NCI-H2196 (cell line): ENCODE data around the gene SLC25A26.

Experiments
- DNase-seq: peaks from one replicate; lab custom pipeline; 2025; ENCODE audit not compliant: unreplicated experiment; lab: John Stamatoyannopoulos, UW

The SLC25A26 gene, protein sequence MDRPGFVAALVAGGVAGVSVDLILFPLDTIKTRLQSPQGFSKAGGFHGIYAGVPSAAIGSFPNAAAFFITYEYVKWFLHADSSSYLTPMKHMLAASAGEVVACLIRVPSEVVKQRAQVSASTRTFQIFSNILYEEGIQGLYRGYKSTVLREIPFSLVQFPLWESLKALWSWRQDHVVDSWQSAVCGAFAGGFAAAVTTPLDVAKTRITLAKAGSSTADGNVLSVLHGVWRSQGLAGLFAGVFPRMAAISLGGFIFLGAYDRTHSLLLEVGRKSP

DNA sequence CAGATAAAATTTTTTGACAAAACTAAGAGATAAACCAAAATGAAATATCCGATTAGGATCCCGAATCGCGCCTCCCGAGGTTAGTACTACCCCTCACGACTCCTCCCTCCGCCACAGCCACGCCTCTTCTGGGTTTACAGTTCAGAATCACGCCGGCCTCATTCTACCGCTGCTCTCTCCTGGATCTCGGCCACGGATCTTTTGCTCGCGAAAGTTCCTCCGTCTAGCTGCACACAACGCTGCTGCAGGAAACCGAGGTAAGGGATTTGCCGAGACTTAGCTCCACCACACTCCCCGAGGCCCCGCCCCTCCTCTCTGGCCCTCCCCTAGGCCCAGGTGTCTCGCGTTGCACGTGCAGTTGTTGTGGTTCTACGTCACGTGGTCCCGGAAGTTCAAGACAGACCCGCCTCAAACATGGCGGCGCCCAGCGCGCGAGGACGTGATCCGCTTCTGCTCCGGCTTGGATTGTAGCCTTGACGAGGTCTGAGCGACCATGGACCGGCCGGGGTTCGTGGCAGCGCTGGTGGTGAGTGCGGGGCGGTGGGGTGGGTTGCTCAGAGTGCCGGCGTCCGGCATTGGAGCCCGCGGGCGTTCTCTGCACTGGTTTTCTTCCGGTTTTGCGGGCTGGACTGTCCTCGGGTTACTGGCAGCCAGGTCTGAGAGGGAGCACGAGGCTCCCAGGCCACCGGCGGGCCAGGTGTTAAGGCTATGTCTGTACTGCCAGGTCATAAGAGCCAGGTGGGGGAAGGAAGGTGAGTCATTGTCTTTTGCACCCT lies at the start of gene SLC25A26:
TSS of gene SLC25A26 (plus strand) at position 400 of the 776 bp plus-strand sequence. CDS start at position 494, 94 bp downstream.
- DNase-seq = peak; percentile 85

DNA sequence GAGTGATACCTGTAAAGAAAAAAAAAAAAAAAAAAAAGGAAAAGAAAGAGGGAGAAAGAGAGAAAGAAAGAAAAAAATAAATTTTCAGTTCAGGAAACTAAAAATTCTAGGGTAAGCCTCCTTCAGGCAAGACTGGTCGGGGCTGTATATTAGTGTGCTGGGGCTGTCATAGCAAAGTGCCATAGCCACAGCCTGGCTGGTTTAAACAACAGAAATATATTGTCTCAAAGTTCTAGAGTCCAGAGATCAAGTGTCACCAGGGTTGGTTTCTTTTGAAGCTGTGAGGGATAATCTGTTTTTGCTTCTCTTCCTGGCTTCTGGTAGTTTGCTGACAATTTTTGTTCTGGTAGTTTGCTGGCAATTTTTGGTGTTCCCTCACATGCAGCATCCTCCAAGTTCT lies 48.4 kb upstream of the SLC25A26 start:
- DNase-seq = no peak

DNA sequence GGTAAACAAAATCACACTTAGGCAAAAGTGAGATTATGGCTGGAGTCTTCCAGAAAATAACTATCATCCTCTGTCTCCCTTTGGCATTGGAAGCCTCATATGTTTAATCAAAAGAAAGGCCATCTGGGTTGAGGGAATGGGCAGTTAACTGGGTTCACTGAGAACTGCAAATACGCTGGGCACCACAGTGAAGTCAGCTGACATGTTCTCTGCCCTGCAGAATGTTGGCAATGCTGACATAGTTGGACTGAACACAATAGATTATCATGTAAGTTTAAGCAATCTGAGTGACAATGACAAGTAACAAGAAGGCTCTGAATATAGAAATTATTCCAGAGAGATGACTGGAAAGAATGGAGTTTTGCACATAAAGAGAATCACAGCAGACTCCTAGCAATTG lies 43.8 kb upstream of the SLC25A26 start:
- no peak for DNase-seq

DNA sequence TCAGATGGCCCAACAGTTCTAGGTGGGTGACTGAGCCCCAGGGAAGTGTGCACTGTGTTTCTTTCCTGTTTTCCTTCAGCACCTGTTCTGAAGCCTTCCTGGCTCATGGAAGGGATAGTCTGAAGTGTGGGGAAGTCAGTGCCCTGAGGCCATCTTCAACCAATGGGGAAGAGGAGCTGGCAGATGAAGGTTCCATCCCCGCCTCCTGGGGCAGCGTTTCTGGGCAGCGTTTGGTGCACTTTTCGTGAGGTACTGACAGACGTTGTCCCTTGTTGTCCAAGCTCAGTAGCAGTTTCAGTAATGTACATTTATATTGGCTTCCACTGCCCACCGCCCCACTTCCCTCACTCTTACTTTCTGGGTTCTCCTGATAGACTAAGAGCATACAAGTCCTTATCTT lies 42.6 kb upstream of the SLC25A26 start:
- no peak for DNase-seq

GRCh38 chr3:66179793-66180192 lies 41.0 kb upstream of the SLC25A26 start:
- no peak for DNase-seq

DNA sequence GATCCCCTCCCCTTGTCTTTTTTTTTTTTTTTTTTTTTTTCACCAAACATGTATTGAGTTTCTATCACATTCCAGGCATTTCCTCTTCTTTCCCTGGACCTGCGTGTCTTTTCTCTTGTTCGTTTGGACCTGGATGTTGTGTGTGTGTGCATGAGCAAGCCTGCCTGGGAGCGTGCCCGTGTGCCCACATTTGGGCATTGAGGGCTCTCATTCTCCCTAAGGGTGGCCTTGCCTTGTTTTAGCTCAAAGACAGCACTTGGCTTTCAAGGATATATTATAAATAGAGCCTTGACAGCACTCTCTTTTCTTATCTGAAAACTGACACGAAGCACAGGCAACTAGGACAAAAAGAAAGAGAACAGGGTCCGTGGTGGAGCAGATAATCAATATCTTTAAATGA lies 39.0 kb upstream of the SLC25A26 start:
- DNase-seq = no peak

DNA sequence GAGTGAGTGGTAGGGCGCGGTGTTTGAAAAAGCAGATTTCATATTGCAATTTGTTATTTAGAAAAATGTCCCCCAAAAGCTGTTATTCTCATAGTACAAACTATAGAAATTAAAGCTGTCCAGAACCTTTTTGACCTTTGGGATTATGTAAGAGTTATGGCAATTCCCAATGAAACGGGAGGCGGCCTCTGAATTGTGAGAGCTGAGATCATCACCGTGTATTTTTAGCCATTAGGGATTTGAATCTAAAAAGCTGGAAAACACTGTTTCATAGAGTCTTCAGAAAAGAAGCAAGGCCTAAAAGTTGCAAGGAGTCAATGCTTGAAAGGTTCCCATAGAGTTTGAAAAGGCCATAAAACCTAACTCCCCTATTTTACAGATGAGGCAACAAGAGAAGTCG lies 38.6 kb upstream of the SLC25A26 start:
- DNase-seq = no peak

- DNase-seq = no peak
These were observed 34.3 kb upstream of the SLC25A26 start for GRCh38 chr3:66186545-66186944.

DNA sequence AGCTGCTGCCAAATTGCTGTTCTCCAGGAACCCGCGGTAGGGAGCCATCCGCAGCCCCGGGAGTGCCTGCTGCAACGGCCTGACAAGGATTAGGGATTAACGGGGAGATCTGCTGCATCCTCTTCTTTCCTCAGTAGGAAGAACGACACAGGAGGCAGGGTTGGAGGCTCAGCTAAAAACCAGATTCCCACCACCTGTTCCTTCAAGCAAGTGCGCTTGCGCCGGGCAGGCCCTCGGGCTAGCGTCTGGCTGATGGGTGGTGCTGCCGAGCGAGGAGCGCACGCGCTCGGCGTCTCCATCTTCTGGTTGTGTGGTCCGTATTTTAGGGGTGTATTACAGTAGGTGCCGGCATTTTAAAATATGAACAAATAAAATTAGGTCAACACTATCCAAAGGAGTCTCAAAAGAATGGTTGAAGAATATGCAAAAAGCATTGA lies 25.4 kb upstream of the SLC25A26 start:
- DNase-seq = peak; percentile 54

DNA sequence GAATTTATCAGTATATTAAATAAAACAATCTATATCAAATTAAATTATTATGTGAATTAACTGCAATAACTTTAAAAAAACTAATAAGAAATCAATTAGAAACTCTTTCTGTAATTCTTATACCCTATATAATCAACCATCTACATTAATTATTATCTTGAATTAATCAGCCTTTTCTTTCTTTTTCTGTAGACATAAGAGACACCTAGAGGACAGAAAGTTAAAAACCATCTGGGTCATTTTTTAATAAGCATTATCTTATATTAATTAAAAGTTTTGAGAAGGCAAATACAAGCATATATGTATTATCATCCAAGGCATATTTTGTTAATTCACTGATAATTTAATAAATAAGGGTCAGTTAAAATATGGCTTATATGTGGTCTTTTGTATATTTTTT lies 24.2 kb upstream of the SLC25A26 start:
- DNase-seq = peak; percentile 1

DNA sequence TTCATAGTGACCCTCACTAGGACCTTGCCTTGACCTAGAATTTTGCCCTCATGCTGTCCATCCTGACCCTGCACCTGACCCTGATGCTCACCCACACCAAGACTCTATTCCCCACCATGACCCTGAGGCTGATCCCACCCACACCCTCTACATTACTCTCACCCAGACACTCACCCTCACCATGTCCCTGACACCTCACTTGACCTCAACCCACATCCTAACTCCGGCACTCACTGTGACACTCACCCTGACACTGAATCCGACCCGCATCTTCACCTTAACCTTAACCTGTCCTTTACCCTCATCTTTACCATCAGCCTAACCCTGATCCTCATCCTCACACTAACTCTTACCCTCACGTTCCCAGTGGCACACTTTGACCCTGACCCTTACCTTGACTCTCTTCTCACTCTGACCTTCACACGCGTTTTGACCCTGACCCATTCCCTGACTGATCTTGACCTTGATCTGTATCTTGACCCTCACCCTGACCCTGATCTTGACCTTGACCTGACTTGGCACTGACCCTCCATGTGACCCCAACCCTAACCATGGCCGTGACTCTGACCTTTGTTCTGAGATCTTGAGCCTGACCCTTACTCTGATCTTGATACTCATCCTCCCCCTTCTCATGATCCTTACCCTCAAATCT lies 22.2 kb upstream of the SLC25A26 start:
- no peak for DNase-seq

- no peak for DNase-seq
These were observed 21.7 kb upstream of the SLC25A26 start for GRCh38 chr3:66199089-66199473.

- no peak for DNase-seq
These were observed 20.7 kb upstream of the SLC25A26 start for GRCh38 chr3:66200147-66200546.

- DNase-seq = no peak
These were observed 20.0 kb upstream of the SLC25A26 start for GRCh38 chr3:66200786-66201185.

GRCh38 chr3:66203275-66203674 lies 17.5 kb upstream of the SLC25A26 start:
- no peak for DNase-seq

GRCh38 chr3:66206806-66207205 lies 14.0 kb upstream of the SLC25A26 start:
- no peak for DNase-seq

GRCh38 chr3:66208189-66208588 lies 12.6 kb upstream of the SLC25A26 start:
- no peak for DNase-seq

- no peak for DNase-seq
These were observed 10.0 kb upstream of the SLC25A26 start for GRCh38 chr3:66210687-66211295.

DNA sequence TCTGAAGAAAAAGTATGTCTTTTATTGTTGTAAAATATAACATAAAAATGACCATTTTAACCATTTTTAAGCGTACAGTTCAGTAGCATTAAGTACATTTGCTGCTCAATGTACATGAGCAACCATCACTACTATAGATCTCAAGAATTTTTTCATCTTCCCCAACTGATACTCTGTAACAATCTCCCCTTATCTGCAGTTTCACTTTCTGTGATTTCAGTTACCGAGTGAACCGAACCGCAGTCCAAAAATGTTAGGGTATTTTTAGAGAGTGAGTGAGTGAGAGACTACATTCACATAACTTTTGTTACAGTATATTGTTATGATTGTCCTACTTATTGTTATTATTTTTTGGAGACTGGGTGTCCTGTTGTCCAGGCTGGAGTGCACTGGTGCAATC lies 9.0 kb upstream of the SLC25A26 start:
- no peak for DNase-seq

DNA sequence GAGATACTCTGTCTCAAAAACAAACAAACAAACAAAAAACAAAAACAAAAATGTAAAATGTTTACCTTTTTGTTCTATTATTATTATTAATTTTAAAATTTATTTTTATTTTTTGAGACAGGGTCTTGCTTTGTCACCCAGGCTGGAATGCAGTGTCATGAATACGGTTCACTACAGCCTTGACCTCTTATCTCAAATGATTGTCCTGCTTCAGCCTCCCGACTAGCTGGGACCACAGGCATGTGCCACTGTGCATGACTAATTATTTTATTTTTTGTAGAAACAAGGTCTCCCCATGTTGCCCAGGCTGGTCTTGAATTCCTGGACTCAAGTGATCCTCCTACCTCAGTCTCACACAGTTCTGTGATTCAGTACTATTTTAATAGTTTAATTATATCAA lies 5.7 kb upstream of the SLC25A26 start:
- DNase-seq = no peak

DNA sequence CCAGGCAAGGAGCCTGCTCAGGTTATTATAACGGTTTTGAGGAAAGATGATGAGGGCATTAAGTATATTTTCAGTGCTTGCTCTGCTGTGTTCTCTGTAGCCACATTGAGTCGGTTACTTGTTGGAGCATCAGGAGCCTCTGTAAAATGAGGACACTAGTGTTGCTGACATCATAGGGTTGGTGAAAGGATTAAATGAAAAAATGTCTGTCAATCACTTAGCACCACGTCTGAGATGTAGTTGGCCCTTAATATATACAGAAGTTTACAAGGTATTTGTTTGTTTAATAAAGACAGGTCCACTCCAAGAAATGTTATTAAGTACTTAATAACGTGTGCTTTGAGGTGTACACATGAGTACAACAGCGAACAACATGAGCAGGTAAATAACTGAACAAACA lies 735 bp upstream of the SLC25A26 start:
- no peak for DNase-seq

DNA sequence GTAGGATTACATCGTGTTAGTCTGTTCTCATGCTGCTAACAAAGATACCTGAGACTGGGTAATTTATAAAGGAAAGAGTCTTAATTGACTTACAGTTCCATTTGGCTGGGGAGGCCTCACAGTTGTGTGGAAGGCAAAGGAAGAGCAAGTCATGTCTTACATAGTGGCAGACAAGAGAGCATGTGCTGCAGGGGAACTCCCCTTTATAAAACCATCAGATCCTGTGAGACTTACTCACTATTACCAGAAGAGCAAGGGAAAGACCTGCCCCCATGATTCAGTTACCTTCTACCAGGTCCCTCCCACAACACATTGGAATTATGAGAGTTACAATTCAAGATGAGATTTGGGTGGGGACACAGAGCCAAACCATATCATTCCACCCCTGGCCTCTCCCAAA lies 3.4 kb downstream of the SLC25A26 start:
- no peak for DNase-seq
